HG03097 (cell line): ENCODE results near the gene MRPL2.

Source experiments
- ATAC-seq: cut with Tn5 transposase; IDR thresholded peaks from one replicate; pipeline ENCODE4 v1.9.1; 2021; ENCODE audit not compliant: unreplicated experiment, low FRiP score

Gene MRPL2

GRCh38 chr6:43059168-43060033 lies at the start of gene MRPL2, which contains the start of gene KLC4:
Gene MRPL2, minus strand, starts transcription at chr6:43059434. Its CDS starts 53 bp downstream, at chr6:43059381.
Gene KLC4, plus strand, starts transcription at chr6:43059631. Its CDS starts 1,705 bp downstream, at chr6:43061336.
- ATAC-seq = peak; percentile 87

GRCh38 chr6:43107344-43108062 lies 48.3 kb upstream of the MRPL2 start:
- no peak for ATAC-seq

DNA sequence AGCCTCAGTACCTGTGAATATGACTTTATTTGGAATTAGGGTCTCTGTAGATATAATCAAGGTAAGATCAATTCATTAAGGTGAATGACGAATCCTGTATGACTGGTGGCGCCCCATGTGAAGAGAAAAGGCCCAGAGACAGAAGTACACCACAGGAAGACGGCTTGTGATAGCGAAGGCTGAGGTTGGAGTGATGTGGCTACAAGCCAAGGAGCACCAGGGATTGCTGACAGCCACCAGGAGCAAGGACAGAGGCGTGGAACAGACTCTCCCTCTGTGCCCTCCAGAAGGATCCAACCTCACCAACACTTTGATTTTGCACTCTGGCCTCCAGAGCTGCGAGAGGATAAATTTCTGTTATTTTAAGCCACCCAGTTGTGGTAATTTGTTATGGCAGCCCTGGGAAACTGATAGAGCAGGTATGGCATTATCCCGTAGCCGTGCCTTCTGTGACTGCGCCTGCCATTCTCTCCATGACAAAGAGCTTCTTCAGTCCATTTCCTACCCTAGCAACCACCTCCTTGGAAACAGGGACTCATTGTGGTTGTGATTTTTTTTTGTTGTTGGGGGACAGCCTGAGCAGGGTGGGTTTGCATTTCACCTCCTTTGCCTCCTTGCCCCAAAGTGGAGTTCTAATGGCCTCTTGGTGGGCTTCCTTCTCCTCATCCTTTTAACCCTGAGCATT lies 46.4 kb upstream of the MRPL2 start:
- ATAC-seq = no peak

DNA sequence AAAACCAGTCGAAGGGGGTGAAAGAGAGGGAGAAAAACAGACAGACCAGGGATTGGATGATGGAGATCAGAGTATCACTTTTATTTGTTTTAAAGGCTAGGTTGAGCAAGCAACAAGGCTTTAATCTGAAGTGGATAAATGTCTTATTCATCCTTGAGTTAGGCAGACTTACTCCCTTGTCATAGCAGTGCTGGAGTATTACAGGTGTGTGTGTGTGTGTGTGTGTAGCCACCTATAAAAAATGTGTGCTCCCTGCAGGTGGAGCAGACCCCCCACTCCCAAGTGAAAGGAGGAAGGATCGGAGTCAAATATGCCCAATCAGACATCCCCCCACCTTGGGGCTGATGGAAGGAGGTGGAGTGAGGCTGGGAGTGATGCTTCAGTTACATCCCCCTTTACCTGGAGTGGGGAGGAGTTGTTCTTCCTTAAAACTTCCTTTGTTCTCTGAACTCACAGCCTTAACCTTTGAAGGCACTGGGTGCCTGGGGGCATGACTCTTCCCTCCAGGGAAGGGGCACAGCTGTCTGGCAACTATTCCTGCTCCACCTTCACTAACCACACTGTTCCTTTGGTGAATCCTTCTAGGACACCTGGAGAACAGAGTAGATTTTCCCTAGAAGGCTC lies 44.1 kb upstream of the MRPL2 start:
- ATAC-seq = no peak

DNA sequence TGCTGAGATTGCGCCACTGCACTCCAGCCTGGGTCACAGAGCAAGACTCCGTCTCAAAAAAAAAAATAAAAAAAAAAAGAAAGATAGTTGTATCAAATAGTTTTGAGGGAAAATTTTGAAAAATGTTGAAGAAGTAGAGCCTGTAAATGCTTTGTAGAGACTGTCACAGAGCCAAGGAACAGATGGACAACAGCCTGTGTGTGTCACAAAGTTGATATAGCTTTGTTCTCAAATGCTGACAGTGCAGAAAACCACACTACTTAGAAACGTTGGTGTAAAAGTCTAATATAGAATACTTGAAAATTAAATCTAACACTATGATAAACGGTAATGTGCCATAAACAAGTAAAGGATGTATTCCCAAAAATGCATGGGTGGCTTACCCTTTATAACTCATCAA lies 42.3 kb upstream of the MRPL2 start:
- no peak for ATAC-seq

DNA sequence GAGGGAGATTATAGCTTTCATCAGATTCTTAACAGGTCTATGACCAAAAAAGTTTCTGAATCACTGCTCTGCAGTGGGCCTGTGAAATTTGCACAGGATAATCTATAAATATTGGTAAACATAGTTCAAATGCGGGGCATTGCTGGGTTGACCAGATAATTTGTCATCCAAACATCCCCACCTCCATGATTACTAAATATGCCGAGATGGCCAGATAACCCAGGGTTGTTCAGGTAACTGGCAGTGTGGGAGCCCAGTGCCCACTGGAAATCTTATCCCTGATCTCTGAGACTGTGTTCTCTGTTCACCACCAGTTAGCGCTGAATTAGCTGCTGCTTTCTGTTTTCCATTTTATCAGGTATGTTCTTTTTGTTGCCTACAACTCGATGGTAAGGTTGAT lies 38.3 kb upstream of the MRPL2 start:
- no peak for ATAC-seq

DNA sequence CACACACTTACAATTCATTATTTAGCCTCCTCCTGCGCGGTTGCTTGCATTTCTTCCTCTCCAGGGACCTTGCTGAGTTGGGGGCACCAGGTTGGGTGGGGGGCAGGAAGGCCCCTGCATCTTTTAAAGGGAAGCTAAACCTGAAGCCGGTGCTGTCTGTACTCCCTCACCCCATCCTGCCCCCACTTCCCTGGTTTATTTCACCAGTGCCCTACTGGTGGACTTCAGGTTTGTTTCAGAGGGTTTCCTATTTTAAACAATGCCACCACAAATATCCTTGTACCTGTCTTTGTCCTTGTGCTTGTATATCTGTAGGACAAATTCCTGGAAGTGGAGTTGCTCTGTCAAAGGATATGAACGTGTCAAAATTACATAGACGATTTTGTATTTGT lies 37.9 kb upstream of the MRPL2 start:
- ATAC-seq = no peak

GRCh38 chr6:43096451-43097097 lies 37.3 kb upstream of the MRPL2 start:
- ATAC-seq = no peak

DNA sequence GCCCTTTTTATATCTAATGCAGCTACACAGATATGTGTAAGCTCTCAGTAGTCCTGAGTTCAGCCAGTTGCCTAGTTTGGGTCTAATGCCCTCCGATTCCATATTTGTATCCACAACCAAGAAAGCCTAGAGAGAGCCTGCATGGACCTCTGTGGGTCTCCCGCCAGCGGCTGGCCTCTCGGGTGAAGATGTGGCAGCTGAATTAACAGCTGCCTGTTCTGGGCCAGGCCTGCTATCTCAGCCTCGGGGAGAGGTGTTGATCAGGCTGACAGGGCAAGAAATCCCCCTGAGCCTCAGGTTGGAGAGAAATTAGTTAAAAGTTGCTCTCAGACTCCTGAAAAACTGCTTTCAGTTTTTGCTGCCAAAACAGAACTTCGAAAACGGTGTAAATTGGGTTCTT lies 36.7 kb upstream of the MRPL2 start:
- no peak for ATAC-seq

GRCh38 chr6:43093436-43094289 lies 34.4 kb upstream of the MRPL2 start:
- no peak for ATAC-seq

DNA sequence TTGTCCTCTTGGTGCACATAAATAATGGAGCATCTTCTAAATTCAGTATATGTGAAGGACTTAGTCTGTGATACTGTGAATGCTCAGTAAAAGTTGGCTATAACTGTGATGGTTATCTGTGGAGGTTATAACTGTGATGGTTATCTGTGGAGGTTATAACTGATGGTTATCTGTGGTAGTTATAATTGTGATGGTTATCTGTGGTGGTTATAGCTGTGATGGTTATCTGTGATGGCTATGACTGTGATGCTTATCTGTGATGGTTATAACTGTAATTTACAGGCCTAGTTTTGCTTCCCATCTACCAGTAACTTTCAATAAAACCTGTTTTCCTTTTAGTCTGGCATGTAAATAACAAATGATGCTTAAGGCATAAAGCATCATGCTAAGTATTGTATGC lies 33.4 kb upstream of the MRPL2 start:
- ATAC-seq = no peak

DNA sequence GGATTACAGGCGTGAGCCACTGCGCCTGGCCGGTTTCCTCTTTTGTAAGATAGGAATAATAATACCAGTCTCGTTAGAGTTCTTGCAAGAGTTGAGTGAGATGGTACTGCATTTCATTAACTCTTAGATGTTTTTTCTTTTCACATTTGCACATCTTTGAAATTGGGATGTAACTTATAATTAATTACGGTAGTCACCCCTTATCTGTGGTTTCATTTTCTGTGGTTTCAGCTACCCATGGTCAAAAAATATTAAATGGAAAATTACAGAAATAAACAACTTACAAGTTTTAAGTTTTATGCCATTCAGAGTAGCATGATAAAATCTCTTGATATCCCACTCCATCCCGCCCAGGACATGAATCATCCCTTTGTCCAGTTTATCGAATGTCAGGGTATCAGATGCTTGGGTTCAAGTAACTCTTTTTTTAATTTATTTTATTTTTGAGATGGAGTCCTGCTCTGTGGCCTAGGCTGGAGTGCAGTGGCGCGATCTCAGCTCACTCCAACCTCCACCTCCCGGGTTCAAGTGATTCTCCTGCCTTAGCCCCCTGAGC lies 32.3 kb upstream of the MRPL2 start:
- no peak for ATAC-seq

DNA sequence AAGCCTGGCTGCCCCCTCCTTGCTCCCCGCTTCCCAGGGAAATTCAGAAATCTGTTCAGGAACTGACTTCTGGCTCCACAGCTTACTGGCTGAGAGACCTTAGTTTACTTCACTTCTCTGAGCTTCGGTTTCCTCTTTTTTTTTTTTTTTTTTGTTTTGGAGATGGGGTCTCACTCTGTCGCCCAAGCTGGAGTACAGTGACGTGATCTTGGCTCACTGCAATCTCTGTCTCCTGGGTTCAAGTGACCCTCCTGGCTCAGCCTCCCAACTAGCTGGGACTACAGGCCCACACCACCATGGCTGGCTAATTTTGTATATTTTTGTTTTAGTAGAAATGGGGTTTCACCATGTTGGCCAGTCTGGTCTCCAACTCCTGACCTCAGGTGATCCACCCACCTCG lies 31.8 kb upstream of the MRPL2 start:
- ATAC-seq = no peak

DNA sequence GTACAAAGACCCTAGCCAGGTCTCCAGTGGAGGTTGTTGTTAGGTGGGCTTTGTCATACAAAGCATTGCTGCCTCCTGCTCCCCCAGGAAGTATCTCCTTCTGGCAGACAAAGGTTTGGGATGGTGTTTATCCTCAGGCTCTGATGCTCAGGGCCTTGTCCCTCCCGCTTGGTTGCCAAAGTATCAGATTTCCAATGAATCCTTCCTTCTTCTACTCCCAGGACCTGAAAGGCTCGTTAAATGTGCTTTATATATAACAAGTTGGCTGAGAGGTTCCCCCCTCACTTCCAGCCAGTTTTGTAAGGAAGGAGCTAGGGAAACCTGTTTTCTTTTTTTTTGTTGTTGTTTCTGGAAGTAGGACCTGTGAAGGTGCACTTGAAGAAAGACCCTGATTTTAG lies 31.3 kb upstream of the MRPL2 start:
- no peak for ATAC-seq

- ATAC-seq = no peak
These were observed 30.8 kb upstream of the MRPL2 start for GRCh38 chr6:43089874-43090558.

- no peak for ATAC-seq
These were observed 30.2 kb upstream of the MRPL2 start for GRCh38 chr6:43089467-43089866.

DNA sequence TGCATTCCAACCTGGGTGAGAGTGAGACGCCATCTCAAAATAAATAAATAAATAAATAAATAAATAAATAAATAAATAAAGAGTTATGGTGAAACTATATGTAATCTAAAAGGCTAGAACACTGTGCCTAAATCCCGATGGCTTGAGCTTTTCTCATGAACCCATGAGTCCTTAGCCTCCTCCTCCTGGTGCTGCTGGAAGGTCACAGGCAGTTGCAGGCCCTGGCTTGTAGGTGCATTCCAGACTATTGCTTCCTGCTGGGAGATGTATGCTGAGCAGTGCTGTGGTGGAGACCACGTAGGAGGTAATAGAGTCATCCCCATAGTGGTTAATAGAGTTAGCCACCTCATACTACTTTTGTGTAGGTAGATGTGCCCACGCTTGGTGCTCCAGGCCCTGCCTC lies 29.4 kb upstream of the MRPL2 start:
- no peak for ATAC-seq

DNA sequence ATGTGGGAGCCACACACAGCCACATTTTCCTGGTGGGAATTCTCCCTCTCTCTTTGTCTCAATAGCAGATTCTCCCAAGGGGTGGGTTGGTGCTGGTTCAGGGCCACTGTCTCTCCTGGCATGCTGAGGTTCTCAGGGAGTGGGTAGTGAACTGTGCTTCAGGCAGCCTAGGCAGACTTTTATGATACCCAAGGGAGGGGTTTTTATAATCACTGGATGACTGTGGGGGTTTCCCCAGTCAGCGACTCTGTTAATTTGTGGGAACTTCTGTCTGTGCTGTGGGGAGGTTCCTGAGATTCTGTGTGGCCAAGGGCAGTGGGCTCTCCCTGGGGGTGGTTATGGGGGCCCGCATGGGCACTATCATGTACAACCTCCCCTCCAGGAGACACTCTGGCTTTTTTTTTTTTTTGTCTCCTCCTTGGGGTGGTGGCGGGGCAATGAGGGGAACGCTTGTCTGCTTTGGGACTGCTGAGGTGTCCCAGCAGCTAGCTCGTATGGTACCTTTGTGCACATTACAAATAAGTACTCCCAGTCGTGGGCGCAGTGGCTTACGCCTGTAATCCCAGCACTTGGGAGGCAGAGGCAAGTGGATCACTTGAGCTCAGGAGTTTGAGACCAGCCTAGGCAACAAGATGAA lies 26.9 kb upstream of the MRPL2 start:
- ATAC-seq = no peak
